ENCODE results near the gene ORAI1. TPM values are rescaled to one million over a fixed set of nuclear protein-coding genes. Genes with fewer than 3 reads are reported as not detected.

Gene ORAI1
- total RNA-seq, 1 donor from 2014 or later = 5.6 TPM

Small RNA genes lying within 50 kb of the gene (small RNA-seq; reads per million reads assigned to genes)
- gene RNU6-1004P (ENCODE audit: low replicate concordance) = not detected

Other genes starting within 250 kb of the ORAI1 start
- gene RNF34, start 226.4 kb upstream of the ORAI1 start, total RNA-seq = 50.0 TPM
- gene KDM2B, start 45.5 kb upstream of the ORAI1 start, total RNA-seq = 26.1 TPM
- gene MORN3, start 43.1 kb downstream of the ORAI1 start, total RNA-seq = 0.59 TPM
- gene TMEM120B, start 86.2 kb downstream of the ORAI1 start, total RNA-seq = 7.2 TPM
- gene RHOF, start 167.2 kb downstream of the ORAI1 start, total RNA-seq = 5.1 TPM
- 5.3 TPM for gene SETD1B, start 177.5 kb downstream of the ORAI1 start, total RNA-seq
- gene HPD, start 232.3 kb downstream of the ORAI1 start, total RNA-seq = not detected